NCI-H2171 treated with DMSO at 0.1 percent for 48 hours (cell line): ENCODE results near the gene SLC4A2.

Experiments
- DNase-seq: peaks from one replicate; lab custom pipeline; 2025; lab: John Stamatoyannopoulos, UW

The SLC4A2 gene

DNA sequence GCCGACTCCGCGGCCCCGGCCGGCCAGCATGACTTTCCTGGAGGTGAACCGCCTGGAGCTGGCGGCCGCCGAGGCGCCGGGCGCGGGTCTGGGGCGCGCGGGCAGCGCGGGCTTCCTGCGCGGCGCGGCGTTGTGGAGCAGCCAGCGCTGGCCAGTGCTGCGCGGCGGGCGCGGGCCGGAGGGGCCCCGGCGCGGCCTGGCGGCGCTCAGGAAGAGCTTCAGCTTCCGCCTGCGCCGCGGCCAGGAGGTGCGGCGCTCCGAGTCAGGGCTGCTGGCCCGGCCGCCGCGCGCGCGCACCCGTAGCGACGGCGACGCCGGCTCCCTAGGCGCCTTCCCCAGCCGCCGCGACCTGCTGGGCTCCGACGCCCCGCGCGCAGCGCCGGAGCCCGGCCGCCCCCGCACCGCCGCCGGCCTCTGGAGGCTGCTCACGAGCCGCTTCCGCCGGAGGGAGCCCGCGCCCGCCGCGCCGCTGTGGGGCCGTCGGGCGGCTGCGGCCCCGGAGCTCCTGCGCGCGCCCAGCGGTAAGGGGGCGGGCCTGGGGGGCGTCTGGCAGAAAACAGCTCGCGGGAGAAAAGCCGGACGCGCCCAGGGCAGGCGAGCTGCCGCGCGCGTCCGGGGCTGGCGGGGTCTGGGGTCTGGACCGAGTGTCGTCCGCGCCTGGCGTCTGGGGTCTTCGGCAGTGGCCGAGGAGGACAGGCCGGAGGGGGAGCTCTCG is 55.9 kb downstream of the SLC4A2 start:
- no peak for DNase-seq

DNA sequence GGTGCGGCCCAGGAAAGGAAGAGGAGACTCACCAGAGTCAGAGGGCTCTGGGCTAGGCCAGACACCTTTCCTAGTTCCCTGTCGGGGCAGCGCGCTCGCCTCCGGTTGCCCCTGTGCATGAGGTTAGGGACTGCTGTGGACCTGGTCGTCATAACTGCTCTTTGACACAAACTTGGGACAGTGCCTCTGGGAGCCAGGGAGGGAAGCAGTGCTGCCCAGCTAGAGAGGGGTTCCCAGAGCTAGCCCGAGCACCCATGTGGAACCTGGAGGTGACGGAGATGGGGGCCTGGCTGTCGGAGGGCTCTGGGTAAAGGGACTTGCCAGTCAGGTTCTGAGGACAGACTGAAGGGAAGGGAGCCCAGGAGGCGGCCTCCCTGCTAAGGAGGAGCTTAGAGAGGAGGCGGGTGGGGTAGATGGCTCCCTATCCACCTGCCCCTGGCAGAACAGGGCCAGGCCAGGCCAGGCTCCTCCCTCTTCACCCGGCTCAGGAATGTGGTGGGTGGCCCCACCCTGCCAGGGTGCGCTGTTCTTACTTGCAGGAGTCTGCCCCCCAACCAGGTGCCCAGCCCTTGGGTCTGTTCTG is 56.5 kb downstream of the SLC4A2 start:
- DNase-seq: no peak

DNA sequence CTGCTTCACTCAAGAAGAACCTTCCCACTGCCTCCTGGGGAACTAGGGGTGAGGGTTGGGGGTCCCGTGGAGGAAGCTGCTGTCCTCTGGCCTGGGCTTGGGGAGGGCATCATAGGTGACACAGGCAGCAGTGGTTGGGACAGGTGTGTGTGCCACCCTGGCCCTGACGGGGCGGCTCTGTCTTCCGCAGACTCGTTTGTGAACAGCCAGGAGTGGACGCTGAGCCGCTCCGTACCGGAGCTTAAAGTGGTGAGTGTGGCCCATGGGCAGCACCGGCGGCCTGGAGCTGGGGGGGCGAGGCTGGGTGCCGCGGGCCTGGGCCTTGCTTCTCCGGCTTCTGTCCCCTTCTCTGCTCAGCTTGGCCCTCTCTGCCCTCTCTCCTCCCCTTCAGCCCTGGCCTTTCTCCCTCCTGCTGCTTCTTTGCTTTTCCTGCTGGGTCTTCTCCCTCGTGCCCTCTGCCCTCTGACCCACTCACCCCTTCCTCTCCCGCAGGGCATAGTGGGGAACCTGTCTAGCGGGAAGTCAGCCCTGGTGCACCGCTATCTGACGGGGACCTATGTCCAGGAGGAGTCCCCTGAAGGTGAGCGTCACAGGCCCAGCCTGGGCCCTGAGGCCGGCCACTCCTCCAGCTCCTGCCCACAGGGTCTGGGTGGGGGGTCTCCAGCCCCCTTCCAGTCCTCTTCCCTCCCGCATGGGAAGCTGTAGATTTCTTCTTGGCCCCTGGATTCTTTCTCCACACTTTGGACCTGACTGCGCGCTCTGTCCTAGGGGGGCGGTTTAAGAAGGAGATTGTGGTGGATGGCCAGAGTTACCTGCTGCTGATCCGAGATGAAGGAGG is 57.4 kb downstream of the SLC4A2 start:
- no peak for DNase-seq

DNA sequence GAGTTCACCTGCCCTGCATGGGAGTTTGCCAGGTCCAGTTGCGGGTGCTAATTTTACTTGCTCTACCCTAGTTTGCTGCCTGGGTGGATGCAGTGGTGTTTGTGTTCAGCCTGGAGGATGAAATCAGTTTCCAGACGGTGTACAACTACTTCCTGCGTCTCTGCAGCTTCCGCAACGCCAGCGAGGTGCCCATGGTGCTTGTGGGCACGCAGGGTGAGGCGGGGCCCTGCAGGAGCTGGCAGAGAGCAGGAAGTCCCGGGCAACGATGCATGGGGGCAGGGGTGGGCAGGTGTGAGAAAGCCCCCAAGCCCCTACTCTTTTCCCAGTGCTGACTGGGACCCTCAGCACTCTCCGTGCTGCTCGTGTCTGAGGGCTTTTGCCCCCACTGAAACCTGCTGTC is 58.2 kb downstream of the SLC4A2 start:
- no peak for DNase-seq

DNA sequence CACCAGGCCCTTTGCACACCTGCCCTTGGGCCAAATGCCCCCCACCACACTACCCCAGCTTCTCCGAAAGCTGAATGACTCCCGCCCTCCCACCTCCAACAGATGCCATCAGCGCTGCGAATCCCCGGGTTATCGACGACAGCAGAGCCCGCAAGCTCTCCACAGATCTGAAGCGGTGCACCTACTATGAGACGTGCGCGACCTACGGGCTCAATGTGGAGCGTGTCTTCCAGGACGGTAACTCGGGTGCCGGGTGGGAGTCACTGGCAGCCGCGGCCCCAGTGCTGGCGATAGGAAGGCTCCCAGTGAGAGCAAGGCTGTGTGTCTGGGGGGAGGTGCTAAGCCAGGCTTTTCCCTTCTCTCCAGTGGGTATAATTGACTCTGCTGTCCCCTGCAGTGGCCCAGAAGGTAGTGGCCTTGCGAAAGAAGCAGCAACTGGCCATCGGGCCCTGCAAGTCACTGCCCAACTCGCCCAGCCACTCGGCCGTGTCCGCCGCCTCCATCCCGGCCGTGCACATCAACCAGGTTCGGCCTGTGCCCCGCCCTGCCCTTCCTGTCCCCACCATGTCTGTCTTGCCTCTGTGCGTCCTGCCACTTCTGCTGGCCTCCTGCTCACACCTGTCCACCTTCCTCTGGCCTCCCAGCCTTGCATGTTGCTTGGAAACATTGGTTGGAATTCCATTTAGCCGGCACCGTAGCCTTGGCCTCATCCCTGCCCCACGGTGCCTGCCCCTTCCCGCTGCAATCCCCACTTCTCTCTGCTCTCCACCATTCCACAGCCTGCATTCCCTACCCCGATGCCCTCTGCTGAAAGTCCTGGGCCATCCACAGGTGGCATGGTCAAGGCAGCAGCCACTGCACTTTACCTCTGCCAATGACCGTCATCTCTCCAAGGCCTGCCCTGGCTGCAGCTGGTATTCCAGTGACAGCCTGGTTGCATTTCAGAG is 59.0 kb downstream of the SLC4A2 start:
- no peak for DNase-seq

DNA sequence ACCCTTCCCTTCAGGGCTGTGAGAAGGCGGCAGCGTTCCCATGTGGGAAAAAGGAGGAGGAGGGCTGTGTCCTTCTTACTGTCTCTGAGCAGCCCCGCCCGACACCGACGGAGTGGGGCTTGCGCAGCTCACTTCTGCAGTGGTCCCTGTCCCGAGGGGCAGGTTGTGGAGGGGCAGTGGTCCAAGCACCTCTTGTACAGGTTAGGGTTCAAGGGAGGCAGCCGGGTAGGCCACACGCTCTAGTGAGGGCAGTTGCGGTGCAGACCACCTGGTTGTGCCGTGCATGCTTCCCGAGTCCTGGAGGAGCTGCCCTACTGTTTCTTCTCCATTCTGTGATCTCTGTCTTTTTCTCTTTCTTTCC is 59.6 kb downstream of the SLC4A2 start:
- no peak for DNase-seq

DNA sequence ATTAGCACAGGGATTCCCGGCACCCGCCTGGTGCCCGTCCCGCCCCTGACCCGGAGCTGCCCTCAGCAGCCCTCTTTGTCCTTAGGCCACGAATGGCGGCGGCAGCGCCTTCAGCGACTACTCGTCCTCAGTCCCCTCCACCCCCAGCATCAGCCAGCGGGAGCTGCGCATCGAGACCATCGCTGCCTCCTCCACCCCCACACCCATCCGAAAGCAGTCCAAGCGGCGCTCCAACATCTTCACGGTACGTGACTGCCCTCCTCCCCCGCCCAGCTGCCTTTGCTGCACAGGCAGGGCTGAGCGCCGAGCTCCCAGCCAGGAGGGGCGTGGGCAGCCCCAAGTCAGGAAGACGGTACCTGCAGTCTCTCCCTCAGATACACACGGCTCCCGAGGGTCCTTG is 60.5 kb downstream of the SLC4A2 start:
- DNase-seq: no peak

DNA sequence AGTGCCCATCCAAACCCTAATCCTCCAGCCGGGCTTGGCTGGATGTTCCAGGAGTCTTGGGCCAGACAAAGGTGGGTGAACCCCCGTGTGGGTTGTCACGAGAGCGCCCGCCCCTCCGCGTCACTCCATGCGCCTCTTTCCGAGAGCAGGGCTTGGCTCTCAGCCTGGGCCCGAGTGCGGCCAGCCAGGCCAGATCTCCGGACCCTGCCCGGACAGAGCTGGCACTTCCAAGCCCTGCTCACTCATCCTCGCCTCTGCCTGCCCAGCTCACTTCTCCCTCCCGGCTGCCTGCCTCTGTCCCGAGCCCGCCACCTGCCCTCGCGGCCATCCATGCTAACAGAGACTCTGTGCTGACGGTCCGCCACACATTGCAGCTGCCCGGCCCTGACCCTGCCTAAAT is 61.5 kb downstream of the SLC4A2 start:
- DNase-seq: no peak

DNA sequence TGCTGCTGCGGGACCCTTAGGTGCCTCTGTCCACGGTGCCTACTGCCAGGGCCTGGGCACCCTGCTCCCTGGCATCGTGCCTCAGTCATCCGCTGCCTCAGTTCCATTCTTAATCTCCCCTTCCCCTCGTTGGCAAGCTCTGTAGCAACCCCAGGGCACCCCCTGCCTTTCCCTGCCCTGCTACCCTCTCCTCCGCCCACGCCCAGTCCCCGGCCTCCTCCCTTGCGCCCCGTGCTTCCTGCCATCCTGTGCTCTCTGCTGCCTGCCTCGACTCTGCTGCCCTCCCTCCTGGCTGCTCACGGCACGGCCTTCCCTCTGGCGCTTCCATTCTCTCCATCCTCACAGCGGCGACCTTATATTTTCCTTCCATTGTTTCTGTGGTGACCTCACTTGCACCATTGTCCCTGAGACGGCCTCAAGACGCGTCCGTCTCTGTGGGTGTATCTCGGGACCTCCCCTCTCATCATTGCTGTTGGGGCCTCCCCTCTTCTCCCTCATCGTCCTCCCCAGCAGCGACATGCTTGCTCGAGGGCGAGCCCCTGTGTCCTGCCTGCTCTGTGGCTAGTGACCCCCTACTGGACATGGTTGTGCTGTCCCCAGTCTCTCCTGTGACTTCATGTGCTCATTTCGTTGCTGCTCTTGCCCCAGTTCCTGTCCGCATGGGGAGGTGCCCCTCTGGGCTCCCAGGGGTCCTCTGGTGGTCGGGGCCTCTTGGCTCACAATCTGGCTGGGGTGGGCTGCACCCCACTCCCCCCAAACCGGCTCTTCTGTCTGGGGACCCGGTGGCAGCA is 62.2 kb downstream of the SLC4A2 start:
- no peak for DNase-seq

DNA sequence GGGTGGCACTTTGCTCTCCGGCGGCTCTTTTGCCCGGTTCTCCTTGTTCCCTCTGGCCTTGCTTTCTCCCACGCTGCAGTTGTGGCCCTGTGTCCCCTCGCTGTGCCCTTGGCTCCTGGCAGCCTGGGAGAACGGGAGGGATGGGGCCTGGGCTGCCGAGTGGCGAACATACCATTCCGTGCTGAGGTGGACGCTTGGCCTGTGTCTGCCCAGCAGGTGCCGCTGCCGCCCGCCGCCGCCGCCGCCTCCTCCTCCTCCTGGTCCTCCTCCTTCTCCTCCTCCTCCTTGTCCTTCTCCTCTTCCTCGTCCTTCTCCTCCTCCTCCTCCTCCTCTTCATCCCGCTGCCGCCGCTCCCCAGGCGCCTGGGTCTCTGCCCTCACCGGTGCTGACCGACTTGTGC is 62.9 kb downstream of the SLC4A2 start:
- DNase-seq: no peak

DNA sequence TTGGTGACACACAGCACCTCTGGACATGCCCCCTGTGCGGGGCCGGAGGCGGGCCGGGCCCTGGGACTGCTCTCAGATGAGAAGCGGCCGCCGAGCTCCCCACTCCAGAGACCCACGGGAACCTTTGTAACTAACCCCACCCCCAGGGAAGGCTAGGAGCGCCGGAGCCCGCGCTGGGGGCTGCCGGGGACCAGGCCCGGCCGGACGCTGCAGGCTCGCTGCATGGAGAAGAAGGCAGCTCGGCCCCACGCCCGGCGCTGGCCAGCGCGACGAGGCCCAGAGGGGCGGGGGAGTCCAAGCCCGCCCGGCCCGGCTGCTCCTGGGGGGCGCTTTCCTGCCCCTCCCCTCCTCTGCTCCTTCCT is 63.4 kb downstream of the SLC4A2 start:
- DNase-seq: no peak

DNA sequence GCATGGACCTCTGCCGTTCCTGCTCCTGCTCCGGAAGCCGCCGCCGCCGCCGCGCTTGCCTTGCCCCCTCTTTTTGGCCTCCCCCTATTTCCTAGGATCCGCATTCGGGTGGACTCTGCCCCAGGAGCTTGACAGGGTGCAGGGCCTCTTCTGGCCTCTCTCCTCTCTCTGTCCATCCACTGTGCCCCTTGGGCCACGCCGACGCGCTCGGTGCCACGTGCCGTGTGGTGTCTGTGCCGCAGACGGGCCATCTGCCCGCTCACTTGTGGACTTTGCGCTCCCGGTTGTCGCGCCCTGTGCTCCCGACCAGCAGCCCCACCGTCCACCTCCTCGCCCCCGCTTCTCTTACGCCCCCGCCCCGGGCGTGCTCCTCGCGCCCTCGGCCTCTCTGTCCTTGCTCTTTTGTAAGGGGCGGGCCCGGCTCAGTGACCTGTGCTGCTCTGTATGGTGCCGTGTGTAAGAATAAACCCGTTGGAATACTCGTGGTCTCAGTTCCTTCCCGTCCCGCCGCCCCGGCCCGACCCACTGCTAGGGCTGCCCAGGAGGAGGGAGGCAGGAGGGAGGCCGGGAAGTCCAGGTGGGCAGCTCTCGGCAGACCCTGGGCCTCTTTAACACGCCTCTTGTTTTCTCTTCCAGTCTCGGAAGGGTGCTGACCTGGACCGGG is 63.9 kb downstream of the SLC4A2 start:
- DNase-seq: no peak

DNA sequence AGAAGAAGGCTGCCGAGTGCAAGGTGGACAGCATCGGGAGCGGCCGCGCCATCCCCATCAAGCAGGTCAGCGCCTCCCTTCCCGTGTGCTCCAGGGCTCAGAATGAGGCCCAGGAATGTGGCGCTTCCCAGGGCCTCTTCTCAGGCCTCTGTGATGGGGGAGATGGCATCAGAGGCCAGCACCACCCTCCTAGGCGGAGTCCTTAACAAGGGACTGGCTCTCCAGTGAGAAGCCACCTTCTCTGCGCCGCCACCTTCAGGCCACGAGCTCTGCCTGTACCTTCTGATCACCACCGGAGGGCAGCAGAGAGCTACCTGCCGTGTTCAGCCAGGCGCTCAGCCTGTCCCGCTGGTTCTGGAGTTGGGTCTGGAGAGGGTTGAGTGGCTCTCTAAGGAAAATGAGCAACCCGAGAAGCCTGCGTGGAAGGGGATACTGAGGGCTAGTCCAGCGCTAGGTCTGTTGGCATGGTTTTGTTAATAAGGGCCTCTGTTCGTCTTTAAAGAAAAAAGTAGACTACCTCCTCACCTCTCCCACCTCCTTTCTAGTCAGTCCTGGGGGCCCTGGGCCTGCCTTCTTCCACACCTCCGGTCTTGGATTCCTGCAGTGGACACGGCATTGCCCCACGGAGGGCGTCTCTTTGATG is 64.6 kb downstream of the SLC4A2 start:
- DNase-seq: peak; percentile 78

DNA sequence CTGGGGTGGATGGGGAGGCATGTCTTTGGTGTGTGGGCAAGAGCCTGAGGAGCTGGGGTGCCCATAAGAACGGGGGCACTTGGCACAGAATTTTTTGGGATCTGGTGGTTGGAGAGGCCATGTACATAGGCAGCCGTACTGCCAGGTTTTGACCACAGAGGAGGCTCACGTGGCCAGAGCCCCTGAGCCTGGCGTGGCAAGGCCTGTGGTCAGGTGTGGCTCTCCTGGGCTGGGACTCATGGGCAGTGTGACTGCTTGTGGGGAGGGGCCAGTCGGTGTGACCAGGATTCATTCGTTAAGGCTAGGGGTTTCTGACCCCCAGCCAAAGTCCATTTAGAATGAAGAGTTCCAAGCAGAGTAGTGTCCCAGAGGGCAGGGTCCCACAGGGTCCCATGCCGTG is 65.1 kb downstream of the SLC4A2 start:
- DNase-seq: no peak

DNA sequence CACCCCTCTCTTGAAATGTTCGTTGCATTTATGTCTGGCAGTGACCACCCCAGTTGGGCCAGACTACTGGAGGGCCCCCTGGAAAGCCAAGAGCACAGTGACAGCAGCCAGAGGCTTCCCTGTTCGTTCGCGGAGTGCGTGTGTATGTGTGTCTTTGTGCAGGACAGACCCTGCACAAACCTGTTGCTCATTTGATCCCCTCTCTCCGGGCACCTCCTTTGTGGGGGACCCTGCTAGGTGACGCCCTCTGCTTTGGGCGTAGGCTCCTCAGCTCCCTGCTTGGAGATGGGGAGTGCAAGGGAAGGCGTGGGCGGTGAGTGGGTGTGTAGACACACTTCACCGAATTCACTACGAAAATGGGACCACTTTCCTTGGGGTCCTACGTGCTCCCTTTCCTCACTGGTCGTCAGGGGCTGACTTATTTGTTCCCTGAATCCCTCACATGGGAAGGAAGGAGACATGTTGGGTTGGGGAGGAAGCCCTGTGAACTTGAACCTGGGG is 65.6 kb downstream of the SLC4A2 start:
- DNase-seq: no peak

DNA sequence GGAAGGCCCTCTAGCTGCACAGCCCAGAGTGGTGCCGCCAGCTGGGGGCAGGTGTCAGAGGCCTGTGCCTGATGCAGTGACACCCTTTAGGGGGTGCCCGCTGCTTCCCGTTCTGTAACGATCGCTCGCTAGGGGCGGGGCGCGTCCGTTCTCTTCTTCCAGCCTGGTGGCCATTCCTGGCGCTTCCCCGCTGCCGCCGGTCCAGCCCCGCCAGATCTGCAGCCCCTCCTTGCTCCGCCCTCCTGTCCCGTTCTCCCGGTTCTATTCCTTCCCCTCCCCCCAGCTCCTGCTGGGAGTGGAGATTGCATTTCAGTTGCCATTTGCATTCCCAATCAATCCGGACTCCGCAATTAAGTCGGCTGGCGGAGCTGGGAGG is 66.1 kb downstream of the SLC4A2 start:
- DNase-seq: no peak

DNA sequence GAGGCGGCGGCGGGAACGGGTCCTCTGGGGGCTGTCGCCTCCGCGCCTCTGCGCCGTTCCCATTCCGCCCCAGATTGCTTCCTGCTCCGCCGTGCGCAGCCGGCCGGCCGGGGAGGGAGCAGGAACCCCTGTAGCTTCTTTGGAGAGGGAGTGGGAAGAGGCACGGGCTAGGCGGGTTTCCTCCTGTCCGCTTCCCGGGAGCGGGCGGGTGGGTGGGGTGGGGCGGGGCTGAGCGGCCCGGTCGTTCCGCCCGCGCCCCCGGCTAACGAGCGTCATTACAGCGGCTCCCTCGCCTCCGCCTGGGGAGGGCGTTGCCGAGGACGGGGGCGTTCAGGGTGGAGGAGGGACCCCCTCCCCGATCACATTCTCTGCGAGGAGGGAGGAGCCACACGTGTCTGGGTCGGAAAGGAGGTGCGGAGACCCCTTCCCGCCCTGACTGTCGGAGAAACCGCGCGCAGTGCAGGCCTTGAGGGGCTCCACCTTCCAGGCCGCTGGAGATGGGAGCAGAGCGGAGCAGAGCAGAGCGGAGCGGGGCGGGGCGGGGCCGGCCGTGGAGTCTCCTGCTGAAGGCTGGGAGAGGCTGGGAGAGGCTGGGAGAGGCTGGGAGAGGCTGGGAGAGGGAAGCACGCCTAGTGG is 66.6 kb downstream of the SLC4A2 start:
- no peak for DNase-seq
